HAP-1 (cell line): ENCODE results near the gene RAB6B.
"Not testable (repeated sequence)": the region's sequence is repeated elsewhere in the genome, so short reads cannot be mapped to it uniquely, and the experiment has no call there.

Source experiments
- DNase-seq, 2 experiments: peaks; one replicate each; pipeline ENCODE4 v3.0.0-alpha.2; 2016 to 2020; ENCODE audit warnings: low spot score in 2 of 2
- H3K27me3 ChIP-seq: fragments of 250-450 bp; sonication (Bioruptor Pico); 2 replicates; pipeline ENCODE4 v1.5.1; 2020; ENCODE audit warnings: low read depth, mild to moderate bottlenecking, moderate library complexity
- H3K36me3 ChIP-seq: fragments of 250-450 bp; sonication (Bioruptor Pico); replicated peaks from 2 replicates; pipeline ENCODE4 v1.5.1; 2020; ENCODE audit warnings: mild to moderate bottlenecking
- H3K4me1 ChIP-seq: fragments of 250-450 bp; sonication (Bioruptor Pico); 2 replicates; pipeline ENCODE4 v1.5.1; 2020; ENCODE audit warnings: mild to moderate bottlenecking
- H3K4me3 ChIP-seq: fragments of 250-450 bp; sonication (Bioruptor Pico); 2 replicates; pipeline ENCODE4 v1.5.1; 2020; ENCODE audit warnings: mild to moderate bottlenecking, moderate library complexity
- H3K9me3 ChIP-seq: fragments of 250-450 bp; sonication (Bioruptor Pico); 2 replicates; pipeline ENCODE4 v1.5.1; 2020; ENCODE audit warnings: mild to moderate bottlenecking, moderate library complexity
- in situ Hi-C: fragments of 300-500 bp; cut with MboI; formaldehyde crosslinking; loops from 3 replicates; pipeline ENCODE4 v1.14.3; 2020; ENCODE audit warnings: low sequenced_read_pairs, inconsistent platforms, mixed read lengths

RAB6B gene

GRCh38 chr3:133780756-133781155 is 114.9 kb downstream of the RAB6B start:
- H3K9me3 ChIP-seq, result not testable (repeated sequence)

GRCh38 chr3:133779626-133780203 is 116.0 kb downstream of the RAB6B start:
- Histone ChIP-seq H3K4me3 (no peak overlapping the region), H3K4me1 (no peaks in the 10 kb centered on the region), H3K36me3 (no peaks in the 10 kb centered on the region), H3K9me3 (no peaks in the 10 kb centered on the region), H3K27me3 (no peaks in the 10 kb centered on the region)
- in situ Hi-C loops, result no loop called here
- no peak for DNase-seq

More at GRCh38 chr3:133780756-133781155, 114.9 kb downstream of the RAB6B start:
- DNase-seq, H3K4me1 ChIP-seq, H3K27me3 ChIP-seq, in situ Hi-C loops, H3K4me3 ChIP-seq, H3K36me3 ChIP-seq: not testable (repeated sequence)

- DNase-seq, result no peak
- Histone ChIP-seq H3K36me3 (no peaks in the 10 kb centered on the region), H3K9me3 (no peaks in the 10 kb centered on the region), H3K4me1 (no peaks in the 10 kb centered on the region), H3K27me3 (no peaks in the 10 kb centered on the region), H3K4me3 (no peak overlapping the region)
- in situ Hi-C loops, result no loop called here
Observed at GRCh38 chr3:133777807-133778568, 117.7 kb downstream of the RAB6B start.

GRCh38 chr3:133776794-133777438 is 118.8 kb downstream of the RAB6B start:
- H3K36me3 ChIP-seq, result no peaks in the 10 kb centered on the region
- H3K9me3 ChIP-seq, result no peaks in the 10 kb centered on the region
- no peaks in the 10 kb centered on the region for H3K27me3 ChIP-seq
- in situ Hi-C loops, result no loop called here
- no peak for DNase-seq
- H3K4me1 ChIP-seq, result no peaks in the 10 kb centered on the region
- no peak overlapping the region for H3K4me3 ChIP-seq

- no peaks in the 10 kb centered on the region for H3K9me3 ChIP-seq
- no peaks in the 10 kb centered on the region for H3K36me3 ChIP-seq
- H3K4me1 ChIP-seq, result no peaks in the 10 kb centered on the region
- H3K4me3 ChIP-seq, result no peak overlapping the region
- no peaks in the 10 kb centered on the region for H3K27me3 ChIP-seq
- DNase-seq, result no peak
- in situ Hi-C loops, result no loop called here
Observed at GRCh38 chr3:133775835-133776234, 119.8 kb downstream of the RAB6B start.

- in situ Hi-C loops, result no loop called here
- Histone ChIP-seq H3K36me3 (no peaks in the 10 kb centered on the region), H3K9me3 (no peaks in the 10 kb centered on the region), H3K4me1 (no peaks in the 10 kb centered on the region), H3K4me3 (no peak overlapping the region), H3K27me3 (no peaks in the 10 kb centered on the region)
- no peak for DNase-seq
Observed at GRCh38 chr3:133775309-133775708, 120.4 kb downstream of the RAB6B start.
